NOMO-1 treated with dmso at 0.1 percent for 144 hours (cell line): ENCODE data around the gene G0S2.
"Not testable (repeated sequence)": the region's sequence is repeated elsewhere in the genome, so short reads cannot be mapped to it uniquely, and the experiment has no call there.

Experiments used
- DNase-seq: peaks from one replicate; lab custom pipeline; 2025; ENCODE audit not compliant: unreplicated experiment; lab: John Stamatoyannopoulos, UW

G0S2 gene

GRCh38 chr1:209675565-209676154 is 448 bp downstream of the G0S2 start:
- DNase-seq: no peak

- no peak for DNase-seq
Observed at GRCh38 chr1:209678981-209679539, 3.8 kb downstream of the G0S2 start.

DNA sequence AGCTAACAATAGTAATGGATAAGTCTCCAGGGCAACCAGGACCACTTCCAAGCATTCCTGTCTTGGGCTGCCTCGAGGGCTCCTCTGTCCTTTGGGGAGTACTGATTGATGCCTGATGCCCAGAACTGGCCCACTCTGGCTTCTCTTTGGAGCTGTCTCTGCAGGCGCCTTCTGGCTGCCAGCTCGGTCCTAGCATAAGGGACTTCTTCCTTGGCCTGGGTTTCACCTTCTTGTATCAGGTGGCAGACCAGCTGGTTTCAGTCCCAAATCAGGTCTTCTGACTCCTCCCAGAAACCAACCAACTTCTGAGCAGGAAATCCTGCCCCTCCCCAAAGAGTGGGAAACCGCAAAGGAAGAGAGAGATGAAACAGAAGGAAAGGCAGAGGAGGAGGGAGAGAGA is 10.6 kb downstream of the G0S2 start:
- DNase-seq: no peak

- DNase-seq: no peak
Observed at GRCh38 chr1:209686322-209686721, 11.1 kb downstream of the G0S2 start.

- DNase-seq: no peak
Observed at GRCh38 chr1:209688746-209689234, 13.6 kb downstream of the G0S2 start.

GRCh38 chr1:209689477-209689876 is 14.3 kb downstream of the G0S2 start:
- DNase-seq: no peak

DNA sequence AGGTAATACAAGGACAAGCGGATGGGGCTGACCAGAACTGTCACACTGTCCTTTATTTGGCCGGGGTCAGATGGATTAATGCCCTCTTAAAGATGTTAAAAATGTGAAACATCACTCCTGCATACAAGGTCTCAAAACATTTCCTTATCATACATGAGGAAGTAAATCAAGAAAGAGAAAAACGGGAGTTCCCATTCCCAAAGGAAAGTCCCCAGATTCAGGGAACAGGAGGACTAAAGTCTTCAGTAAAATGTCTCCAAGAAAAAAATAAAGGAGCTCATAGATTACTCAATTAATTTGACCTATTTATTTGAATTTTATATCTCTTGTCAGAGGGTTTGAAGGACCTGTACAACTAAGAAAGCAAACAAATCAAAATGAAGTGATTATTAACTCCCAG is 16.0 kb downstream of the G0S2 start:
- no peak for DNase-seq

- no peak for DNase-seq
Observed at GRCh38 chr1:209692296-209692695, 17.1 kb downstream of the G0S2 start.

DNA sequence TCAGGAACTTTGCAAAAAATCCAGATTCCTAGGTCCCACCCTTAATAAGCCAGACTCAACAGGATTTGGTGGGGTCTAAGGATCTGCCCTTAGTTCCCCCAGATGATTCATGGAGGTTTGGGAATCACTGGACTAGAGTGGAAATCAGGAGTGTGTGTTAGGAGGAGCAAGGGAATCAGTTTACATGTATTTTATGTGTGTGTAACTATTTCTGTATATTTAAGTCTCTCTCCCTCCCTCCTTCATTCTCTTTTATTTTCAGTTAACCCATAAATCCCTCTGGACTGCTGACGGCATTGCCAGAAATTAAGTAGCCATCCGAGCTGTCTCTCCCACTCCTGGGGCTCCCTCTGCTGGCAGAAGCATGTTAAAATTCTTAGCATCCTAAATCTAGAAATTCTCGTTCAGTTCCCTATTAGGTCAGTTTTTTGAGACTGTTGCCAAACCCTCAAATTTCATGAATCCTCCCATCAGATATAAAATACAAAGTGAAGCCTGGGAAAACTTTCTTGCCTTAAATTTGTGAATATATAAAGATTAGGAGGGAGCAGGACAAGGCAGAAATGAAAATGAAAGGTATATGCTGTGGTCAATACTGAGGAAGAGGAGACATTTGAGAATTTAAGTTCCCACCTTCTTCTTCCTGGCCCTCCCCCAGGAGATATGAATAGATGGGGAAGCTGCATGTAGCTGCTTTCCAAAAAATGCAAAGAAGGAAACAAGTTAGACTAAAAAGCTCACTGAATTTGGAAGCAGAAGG is 17.7 kb downstream of the G0S2 start:
- DNase-seq: peak; percentile 68

GRCh38 chr1:209696673-209697072 is 21.5 kb downstream of the G0S2 start:
- no peak for DNase-seq

DNA sequence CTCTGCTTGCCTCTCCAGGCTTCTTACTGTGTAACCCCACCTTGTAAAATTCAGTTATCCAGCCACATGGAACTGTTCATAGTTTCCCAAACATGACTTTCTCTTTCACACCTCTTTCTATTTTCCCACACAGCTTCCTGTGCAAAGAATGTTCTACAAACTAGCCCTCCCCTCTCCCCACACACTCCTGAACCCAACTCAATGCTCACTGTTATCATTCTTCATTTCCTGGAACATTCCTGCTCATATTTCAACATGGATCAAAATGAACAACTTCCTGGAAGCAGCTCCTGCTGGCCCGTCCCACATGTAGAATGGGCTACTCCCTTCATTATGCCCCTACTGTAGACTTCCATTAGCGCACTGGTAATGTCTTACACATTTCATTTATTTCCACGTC is 21.9 kb downstream of the G0S2 start:
- no peak for DNase-seq

DNA sequence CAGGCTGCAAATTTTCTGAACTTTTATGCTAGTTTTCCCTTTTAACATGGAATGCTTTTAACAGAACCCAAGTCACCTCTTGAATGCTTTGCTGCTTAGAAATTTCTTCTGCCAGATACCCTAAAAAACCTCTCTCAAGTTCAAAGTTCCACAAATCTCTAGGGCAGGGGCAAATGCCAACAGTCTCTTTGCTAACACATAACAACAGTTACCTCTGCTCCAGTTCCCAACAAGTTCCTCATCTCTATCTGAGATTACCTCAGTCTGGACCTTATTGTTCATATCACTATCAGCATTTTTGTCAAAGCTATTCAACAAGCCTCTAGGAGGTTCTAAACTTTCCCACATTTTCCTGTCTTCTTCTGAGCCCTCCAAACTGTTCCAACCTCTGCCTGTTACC is 25.5 kb downstream of the G0S2 start:
- not testable (repeated sequence) for DNase-seq

- no peak for DNase-seq
Observed at GRCh38 chr1:209702832-209703231, 27.6 kb downstream of the G0S2 start.

GRCh38 chr1:209703834-209704504 is 28.8 kb downstream of the G0S2 start:
- peak; percentile 32 for DNase-seq

- DNase-seq: peak; percentile 8
Observed at GRCh38 chr1:209704584-209704983, 29.4 kb downstream of the G0S2 start, which contains the start of gene HSD11B1. HSD11B1 (plus strand) TSS chr1:209704846; CDS start chr1:209704943, 97 bp downstream.

GRCh38 chr1:209705033-209705598 is 29.9 kb downstream of the G0S2 start:
- DNase-seq: no peak

GRCh38 chr1:209706622-209707021 is 31.4 kb downstream of the G0S2 start:
- DNase-seq: no peak

- no peak for DNase-seq
Observed at GRCh38 chr1:209707308-209707707, 32.1 kb downstream of the G0S2 start.

DNA sequence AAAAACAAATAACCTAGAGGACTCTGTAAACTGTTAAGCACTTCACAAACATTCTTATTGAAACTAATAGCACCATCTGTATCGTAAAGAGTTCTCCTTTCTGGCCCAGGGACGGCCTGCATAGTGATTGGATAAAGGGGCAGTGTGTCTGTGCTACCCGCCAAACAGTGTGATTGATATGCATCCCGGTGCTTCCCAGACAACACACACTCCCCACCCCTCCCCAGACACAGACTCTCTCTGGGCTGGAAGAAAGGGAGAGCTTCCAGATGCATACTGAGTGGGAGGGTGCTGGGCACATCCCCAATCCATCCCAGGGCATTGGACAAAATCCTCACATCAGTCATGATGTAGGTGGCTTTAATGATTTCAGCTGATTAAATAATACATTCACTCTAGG is 33.1 kb downstream of the G0S2 start:
- no peak for DNase-seq

DNA sequence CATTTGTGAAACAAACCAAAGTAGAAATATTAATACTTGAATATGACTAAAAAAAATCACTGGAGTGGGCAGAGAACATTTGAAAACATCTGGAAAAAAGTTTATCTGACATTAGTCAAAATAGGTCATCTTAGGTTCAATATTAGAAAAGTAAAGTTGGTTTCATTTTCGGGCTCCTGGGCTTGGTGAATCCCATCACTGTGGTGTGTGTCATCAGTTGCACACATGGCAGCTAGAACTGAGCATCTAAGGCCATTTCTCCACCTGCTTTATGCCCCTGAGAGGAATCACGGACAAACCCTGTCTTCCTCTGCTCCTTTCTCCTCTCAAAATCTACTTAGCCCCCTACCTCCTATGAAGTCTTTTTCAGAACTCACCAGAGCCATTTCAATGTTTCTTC is 34.9 kb downstream of the G0S2 start:
- no peak for DNase-seq

DNA sequence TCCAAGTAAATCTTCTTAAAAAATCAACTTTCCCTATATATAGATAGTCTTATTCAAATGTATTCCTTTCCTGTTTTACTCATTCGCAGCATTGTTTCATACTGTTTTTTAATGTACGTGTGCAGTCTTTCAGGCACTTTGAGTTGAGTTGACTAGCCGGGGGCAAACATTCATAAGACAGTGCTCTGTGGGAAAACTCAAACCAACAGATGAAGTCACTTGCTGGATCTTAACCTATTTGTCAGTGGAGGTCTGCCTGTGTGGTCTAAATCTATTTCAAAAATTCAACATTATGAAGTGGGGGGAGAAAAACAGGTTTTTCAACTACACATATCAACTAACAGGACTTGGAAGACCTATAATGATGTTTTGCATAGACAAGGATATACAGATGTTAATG is 35.6 kb downstream of the G0S2 start:
- DNase-seq: no peak
